GM20000 (cell line): ENCODE results near the gene PCDHB13.

Source experiments
- DNase-seq: peaks from one replicate; pipeline ENCODE4 v3.0.0; 2012; ENCODE audit warnings: low spot score
- CTCF ChIP-seq: IDR thresholded peaks from 2 replicates; pipeline ENCODE4 v1.5.1; 2012; ENCODE audit warnings: mild to moderate bottlenecking, control low read depth; ENCODE audit errors: extremely low read depth, missing control alignments

The PCDHB13 gene

GRCh38 chr5:141250576-141250975, 36.9 kb downstream of the PCDHB13 start:
- no peak for DNase-seq
- no peak for TF ChIP-seq CTCF

GRCh38 chr5:141258464-141258863, 44.7 kb downstream of the PCDHB13 start:
- no peak for DNase-seq
- no peak for TF ChIP-seq CTCF

GRCh38 chr5:141258948-141259347, 45.2 kb downstream of the PCDHB13 start:
- no peak for DNase-seq
- TF ChIP-seq CTCF: no peak

- TF ChIP-seq CTCF: no peak
Observed at GRCh38 chr5:141260458-141261237, 46.9 kb downstream of the PCDHB13 start.

GRCh38 chr5:141261238-141261546, 47.5 kb downstream of the PCDHB13 start:
- no peak for DNase-seq
- TF ChIP-seq CTCF: no peak

More at GRCh38 chr5:141260458-141261237, 46.9 kb downstream of the PCDHB13 start:
- DNase-seq: no peak
